ENCODE data around the gene TMC6.

- TF ChIP-seq CTCF (conservative IDR thresholded peaks at IDR 0.05; ENCODE audit: low read depth, low read length), result no peak
- TF ChIP-seq BHLHE40 (IDR thresholded peaks at IDR 0.05; ENCODE audit: low read depth, low read length), result no peak
Observed at GRCh38 chr17:78134899-78135385, 6.4 kb upstream of the TMC6 start.

Data from IMR-90 (cell line).